Coronary artery (tissue), 2 donors: ENCODE results near the gene ANKMY2.

Source experiments
- DNase-seq: peaks from one replicate; pipeline ENCODE4 v3.0.0-alpha.2; 2017; ENCODE audit warnings: low spot score
- H3K27ac ChIP-seq, 2 donors: fragments of 200-600 bp; sonication (generic); one replicate each; pipeline ENCODE4 v1.5.1; 2016 to 2019
- H3K4me3 ChIP-seq: fragments of 200-600 bp; sonication (generic); 2 replicates; pipeline ENCODE4 v1.5.1; 2016; ENCODE audit warnings: mild to moderate bottlenecking, moderate library complexity
- TF ChIP-seq, protein P1 (sequence below): fragments of 200-600 bp; sonication (generic); IDR thresholded peaks from one replicate; pipeline ENCODE4 v1.5.1; 2019; ENCODE audit warnings: antibody characterized with exemption

The ANKMY2 gene

GRCh38 chr7:16649196-16649595 lies 3.6 kb upstream of the ANKMY2 start:
- DNase-seq, result no peak
- Histone ChIP-seq H3K4me3 (no peak overlapping the region), H3K27ac (no peak overlapping the region)
- TF ChIP-seq, protein P1, sequence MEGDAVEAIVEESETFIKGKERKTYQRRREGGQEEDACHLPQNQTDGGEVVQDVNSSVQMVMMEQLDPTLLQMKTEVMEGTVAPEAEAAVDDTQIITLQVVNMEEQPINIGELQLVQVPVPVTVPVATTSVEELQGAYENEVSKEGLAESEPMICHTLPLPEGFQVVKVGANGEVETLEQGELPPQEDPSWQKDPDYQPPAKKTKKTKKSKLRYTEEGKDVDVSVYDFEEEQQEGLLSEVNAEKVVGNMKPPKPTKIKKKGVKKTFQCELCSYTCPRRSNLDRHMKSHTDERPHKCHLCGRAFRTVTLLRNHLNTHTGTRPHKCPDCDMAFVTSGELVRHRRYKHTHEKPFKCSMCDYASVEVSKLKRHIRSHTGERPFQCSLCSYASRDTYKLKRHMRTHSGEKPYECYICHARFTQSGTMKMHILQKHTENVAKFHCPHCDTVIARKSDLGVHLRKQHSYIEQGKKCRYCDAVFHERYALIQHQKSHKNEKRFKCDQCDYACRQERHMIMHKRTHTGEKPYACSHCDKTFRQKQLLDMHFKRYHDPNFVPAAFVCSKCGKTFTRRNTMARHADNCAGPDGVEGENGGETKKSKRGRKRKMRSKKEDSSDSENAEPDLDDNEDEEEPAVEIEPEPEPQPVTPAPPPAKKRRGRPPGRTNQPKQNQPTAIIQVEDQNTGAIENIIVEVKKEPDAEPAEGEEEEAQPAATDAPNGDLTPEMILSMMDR, result no peak

- TF ChIP-seq, protein P1, result no peak
- no peak overlapping the region for H3K27ac ChIP-seq
- no peak overlapping the region for H3K4me3 ChIP-seq
- DNase-seq, result no peak
These were observed 3.0 kb upstream of the ANKMY2 start for GRCh38 chr7:16648551-16648950.

DNA sequence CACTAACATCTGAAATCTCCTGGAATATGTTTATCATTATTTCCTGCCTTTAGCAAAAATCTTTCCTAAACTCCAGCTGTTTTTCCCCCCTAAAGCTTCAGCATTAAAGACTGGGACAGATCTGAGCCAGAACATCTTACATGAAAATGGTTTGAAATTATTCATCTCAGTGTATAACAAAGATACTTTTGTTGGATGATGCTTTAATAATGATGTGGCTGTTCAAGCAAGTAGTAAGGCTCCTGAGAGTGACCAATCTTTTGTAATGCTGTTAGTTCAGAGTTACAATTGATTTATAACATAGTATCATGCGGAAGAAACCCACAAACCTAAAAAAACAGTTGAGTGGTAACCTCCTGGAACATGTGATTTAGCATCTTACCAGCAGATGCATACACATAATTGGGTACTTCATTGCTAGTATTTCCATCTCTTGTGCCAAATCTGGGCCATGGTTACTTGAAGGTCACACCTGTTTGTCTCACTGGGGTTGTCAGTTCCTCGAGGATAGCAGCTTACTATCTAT lies 1.9 kb upstream of the ANKMY2 start:
- no peak for DNase-seq
- no peak overlapping the region for H3K27ac ChIP-seq

GRCh38 chr7:16646472-16647072 lies 1.0 kb upstream of the ANKMY2 start:
- no peak for DNase-seq
- peak overlapping the region; percentile 80 to 93 for H3K27ac ChIP-seq
- H3K4me3 ChIP-seq, result peak overlapping the region; percentile 90
- TF ChIP-seq, protein P1, result no peak

More for the DNA sequence above, 1.9 kb upstream of the ANKMY2 start:
- TF ChIP-seq, protein P1, result no peak
- H3K4me3 ChIP-seq, result peak overlapping the region; percentile 90

GRCh38 chr7:16644636-16645592 lies 640 bp downstream of the ANKMY2 start:
- H3K4me3 ChIP-seq, result peak overlapping the region; percentile 90
- peak overlapping the region; percentile 80 to 93 for H3K27ac ChIP-seq
- DNase-seq, result peak; percentile 79
- TF ChIP-seq, protein P1, result no peak

DNA sequence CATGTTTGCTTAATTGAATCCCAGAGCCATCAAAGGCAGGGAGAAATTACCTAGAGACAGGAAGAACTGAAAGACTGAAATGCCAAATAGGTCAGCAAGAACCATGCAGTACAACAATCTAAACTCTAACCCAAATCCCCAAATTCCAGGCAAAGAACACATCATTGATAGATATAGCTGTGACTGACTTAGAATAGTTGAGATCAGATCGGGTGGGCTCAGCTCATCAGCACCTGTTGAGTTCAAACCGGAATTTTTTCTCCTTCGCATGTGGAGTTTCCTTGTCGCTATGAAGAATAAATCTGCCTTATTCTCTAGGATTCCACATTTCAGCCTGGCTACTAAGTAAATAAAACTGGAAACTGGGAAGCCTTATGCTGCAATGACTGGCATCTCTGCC lies 1.4 kb downstream of the ANKMY2 start:
- DNase-seq, result no peak
- TF ChIP-seq, protein P1, result no peak
- Histone ChIP-seq H3K4me3 (peak overlapping the region; percentile 90), H3K27ac (peak overlapping the region; percentile 80 to 93)
